Activated CD8-positive, alpha-beta T cell treated with anti-CD3 and anti-CD28 coated beads for 36 hours (primary cell): ENCODE results near the gene PSAPL1. TPM values are rescaled to one million over a fixed set of nuclear protein-coding genes. Genes with fewer than 3 reads are reported as not detected.
"Not testable (repeated sequence)": the region's sequence is repeated elsewhere in the genome, so short reads cannot be mapped to it uniquely, and the experiment has no call there.

Source experiments
- ATAC-seq: fragments of 200-7000 bp; cut with Tn5 transposase; one replicate; pipeline ENCODE4 v1.10.0; 2021; ENCODE audit warnings: mild to moderate bottlenecking, moderate library complexity
- CTCF ChIA-PET: fragments of 350-600 bp; sonication (Branson Sonifier 250); formaldehyde crosslinking; loops from one replicate; lab custom pipeline; 2021; ENCODE audit warnings: antibody characterized with exemption; lab: Charles Lee
- POLR2A ChIA-PET: fragments of 350-600 bp; sonication (Branson Sonifier 250); formaldehyde crosslinking; loops from one replicate; lab custom pipeline; 2021; ENCODE audit warnings: antibody characterized with exemption; lab: Charles Lee
- DNase-seq: peaks from one replicate; pipeline ENCODE4 v3.0.0-alpha.2; 2020
- H3K27ac Mint-ChIP-seq: one replicate; pipeline ENCODE4 v1.8.0; 2021; ENCODE audit warnings: mild to moderate bottlenecking, mixed read lengths
- H3K27me3 Mint-ChIP-seq: one replicate; pipeline ENCODE4 v1.8.0; 2021; ENCODE audit warnings: mixed read lengths
- H3K36me3 Mint-ChIP-seq: one replicate; pipeline ENCODE4 v1.8.0; 2021; ENCODE audit warnings: low read depth, mixed read lengths
- H3K4me1 Mint-ChIP-seq: one replicate; pipeline ENCODE4 v1.8.0; 2021; ENCODE audit warnings: low read depth, mixed read lengths
- H3K4me3 Mint-ChIP-seq: one replicate; pipeline ENCODE4 v1.8.0; 2021; ENCODE audit warnings: mild to moderate bottlenecking, moderate library complexity, mixed read lengths
- H3K9me3 Mint-ChIP-seq: one replicate; pipeline ENCODE4 v1.8.0; 2021; ENCODE audit warnings: mixed read lengths
- CTCF ChIP-seq: fragments of 200-600 bp; IDR thresholded peaks from one replicate; pipeline ENCODE4 v1.8.0; 2022; ENCODE audit warnings: antibody characterized with exemption, mild to moderate bottlenecking
- intact Hi-C: fragments of 100-400 bp; cut with micrococcal nuclease; formaldehyde crosslinking; loops from one replicate; pipeline ENCODE4 v1.10.0; 2022
- total RNA-seq, 2 experiments: library from RNA; stranded (reverse); gene quantifications; one replicate each; pipeline ENCODE4 v1.2.3, GENCODE V29; 2021

PSAPL1 gene
- total RNA-seq, 2 experiments from 2014 or later: not detected

- H3K27ac Mint-ChIP-seq: no peak overlapping the region
- intact Hi-C loops: no loop called here
- H3K27me3 Mint-ChIP-seq: no peaks in the 10 kb centered on the region
- H3K4me1 Mint-ChIP-seq: no peaks in the 10 kb centered on the region
- ATAC-seq (no peak), DNase-seq (no peak)
- TF ChIP-seq CTCF: no peak
- no peaks in the 10 kb centered on the region for H3K9me3 Mint-ChIP-seq
- H3K36me3 Mint-ChIP-seq: no peaks in the 10 kb centered on the region
- ChIA-PET POLR2A (no interaction called here), CTCF (no interaction called here)
- no peak overlapping the region for H3K4me3 Mint-ChIP-seq
These were observed 22.7 kb upstream of the PSAPL1 start for GRCh38 chr4:7457201-7458065.

- H3K36me3 Mint-ChIP-seq, H3K27ac Mint-ChIP-seq, H3K4me1 Mint-ChIP-seq, CTCF ChIA-PET, intact Hi-C loops, POLR2A ChIA-PET, H3K4me3 Mint-ChIP-seq, H3K27me3 Mint-ChIP-seq, H3K9me3 Mint-ChIP-seq, ATAC-seq, DNase-seq: not testable (repeated sequence)
These were observed 18.1 kb upstream of the PSAPL1 start for GRCh38 chr4:7452802-7453201.

- no peak overlapping the region for H3K27ac Mint-ChIP-seq
- H3K4me3 Mint-ChIP-seq: no peak overlapping the region
- CTCF ChIA-PET: no interaction called here
- H3K36me3 Mint-ChIP-seq: no peaks in the 10 kb centered on the region
- H3K27me3 Mint-ChIP-seq: no peaks in the 10 kb centered on the region
- no peak for DNase-seq
- no peak for TF ChIP-seq CTCF
- intact Hi-C loops: no loop called here
- H3K9me3 Mint-ChIP-seq: peaks cover 3% of the 10 kb centered on the region
- no peaks in the 10 kb centered on the region for H3K4me1 Mint-ChIP-seq
- no peak for ATAC-seq
- POLR2A ChIA-PET: no interaction called here
These were observed 17.1 kb upstream of the PSAPL1 start for GRCh38 chr4:7451800-7452199.

- Mint-ChIP-seq H3K36me3 (no peaks in the 10 kb centered on the region), H3K27me3 (no peaks in the 10 kb centered on the region), H3K9me3 (peaks cover 3% of the 10 kb centered on the region), H3K4me3 (no peak overlapping the region), H3K27ac (no peak overlapping the region), H3K4me1 (no peaks in the 10 kb centered on the region)
- TF ChIP-seq CTCF: no peak
- POLR2A ChIA-PET: no interaction called here
- intact Hi-C loops: no loop called here
- ATAC-seq: no peak
- no peak for DNase-seq
- CTCF ChIA-PET: no interaction called here
These were observed 16.7 kb upstream of the PSAPL1 start for GRCh38 chr4:7451434-7451789.

GRCh38 chr4:7450775-7451433 is 16.2 kb upstream of the PSAPL1 start:
- H3K27ac Mint-ChIP-seq: no peak overlapping the region
- intact Hi-C loops: no loop called here

More at GRCh38 chr4:7450775-7451433, 16.2 kb upstream of the PSAPL1 start:
- Mint-ChIP-seq H3K9me3 (peaks cover 3% of the 10 kb centered on the region), H3K4me3 (no peak overlapping the region), H3K27me3 (no peaks in the 10 kb centered on the region), H3K36me3 (no peaks in the 10 kb centered on the region), H3K4me1 (no peaks in the 10 kb centered on the region)
- no peak for TF ChIP-seq CTCF
- CTCF ChIA-PET: no interaction called here
- no peak for ATAC-seq
- POLR2A ChIA-PET: no interaction called here
- DNase-seq: no peak
